Measurements from ENCODE around the gene SPDYC. TPM values are rescaled to one million over a fixed set of nuclear protein-coding genes. Genes with fewer than 3 reads are reported as not detected.

SPDYC gene
- total and polyA plus RNA-seq, 9 of the 15 experiments (the other 6 are each of a cell fraction or from before 2014, with no cell fraction given): 4.4 to 18.8 (median 9.2) TPM

GRCh38 chr11:65170058-65170534 is at the start of gene SPDYC (continued):
- TF ChIP-seq, protein P1, sequence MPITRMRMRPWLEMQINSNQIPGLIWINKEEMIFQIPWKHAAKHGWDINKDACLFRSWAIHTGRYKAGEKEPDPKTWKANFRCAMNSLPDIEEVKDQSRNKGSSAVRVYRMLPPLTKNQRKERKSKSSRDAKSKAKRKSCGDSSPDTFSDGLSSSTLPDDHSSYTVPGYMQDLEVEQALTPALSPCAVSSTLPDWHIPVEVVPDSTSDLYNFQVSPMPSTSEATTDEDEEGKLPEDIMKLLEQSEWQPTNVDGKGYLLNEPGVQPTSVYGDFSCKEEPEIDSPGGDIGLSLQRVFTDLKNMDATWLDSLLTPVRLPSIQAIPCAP (CRISPR knock-in tag; IDR thresholded peaks at IDR 0.05; ENCODE audit: borderline replicate concordance): no peak
- TF ChIP-seq CHCHD3 (CRISPR knock-in tag; IDR thresholded peaks at IDR 0.05): peak; percentile 63; the same call in 1 of the 2 replicates
- TF ChIP-seq, protein P2, sequence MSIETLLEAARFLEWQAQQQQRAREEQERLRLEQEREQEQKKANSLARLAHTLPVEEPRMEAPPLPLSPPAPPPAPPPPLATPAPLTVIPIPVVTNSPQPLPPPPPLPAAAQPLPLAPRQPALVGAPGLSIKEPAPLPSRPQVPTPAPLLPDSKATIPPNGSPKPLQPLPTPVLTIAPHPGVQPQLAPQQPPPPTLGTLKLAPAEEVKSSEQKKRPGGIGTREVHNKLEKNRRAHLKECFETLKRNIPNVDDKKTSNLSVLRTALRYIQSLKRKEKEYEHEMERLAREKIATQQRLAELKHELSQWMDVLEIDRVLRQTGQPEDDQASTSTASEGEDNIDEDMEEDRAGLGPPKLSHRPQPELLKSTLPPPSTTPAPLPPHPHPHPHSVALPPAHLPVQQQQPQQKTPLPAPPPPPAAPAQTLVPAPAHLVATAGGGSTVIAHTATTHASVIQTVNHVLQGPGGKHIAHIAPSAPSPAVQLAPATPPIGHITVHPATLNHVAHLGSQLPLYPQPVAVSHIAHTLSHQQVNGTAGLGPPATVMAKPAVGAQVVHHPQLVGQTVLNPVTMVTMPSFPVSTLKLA (conservative IDR thresholded peaks at IDR 0.05): peak in 1 of 2 experiments; percentile 38; a peak in 3 of 4 replicates
- no peak for TF ChIP-seq E2F3 (CRISPR knock-in tag; IDR thresholded peaks at IDR 0.05)
- TF ChIP-seq NCOA4 (IDR thresholded peaks at IDR 0.05; ENCODE audit: partially characterized antibody): no peak
- peak; percentile 98 for TF ChIP-seq POLR2H (tag; IDR thresholded peaks at IDR 0.05; ENCODE audit: low read depth)
- TF ChIP-seq FOS (IDR thresholded peaks at IDR 0.05; ENCODE audit: extremely low read depth, insufficient read length): peak; percentile 50
- TF ChIP-seq, protein P3, sequence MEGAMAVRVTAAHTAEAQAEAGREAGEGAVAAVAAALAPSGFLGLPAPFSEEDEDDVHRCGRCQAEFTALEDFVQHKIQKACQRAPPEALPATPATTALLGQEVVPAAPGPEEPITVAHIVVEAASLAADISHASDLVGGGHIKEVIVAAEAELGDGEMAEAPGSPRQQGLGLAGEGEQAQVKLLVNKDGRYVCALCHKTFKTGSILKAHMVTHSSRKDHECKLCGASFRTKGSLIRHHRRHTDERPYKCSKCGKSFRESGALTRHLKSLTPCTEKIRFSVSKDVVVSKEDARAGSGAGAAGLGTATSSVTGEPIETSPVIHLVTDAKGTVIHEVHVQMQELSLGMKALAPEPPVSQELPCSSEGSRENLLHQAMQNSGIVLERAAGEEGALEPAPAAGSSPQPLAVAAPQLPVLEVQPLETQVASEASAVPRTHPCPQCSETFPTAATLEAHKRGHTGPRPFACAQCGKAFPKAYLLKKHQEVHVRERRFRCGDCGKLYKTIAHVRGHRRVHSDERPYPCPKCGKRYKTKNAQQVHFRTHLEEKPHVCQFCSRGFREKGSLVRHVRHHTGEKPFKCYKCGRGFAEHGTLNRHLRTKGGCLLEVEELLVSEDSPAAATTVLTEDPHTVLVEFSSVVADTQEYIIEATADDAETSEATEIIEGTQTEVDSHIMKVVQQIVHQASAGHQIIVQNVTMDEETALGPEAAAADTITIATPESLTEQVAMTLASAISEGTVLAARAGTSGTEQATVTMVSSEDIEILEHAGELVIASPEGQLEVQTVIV (CRISPR knock-in tag; IDR thresholded peaks at IDR 0.05; ENCODE audit: borderline replicate concordance): no peak
- TF ChIP-seq KDM1A (IDR thresholded peaks at IDR 0.05): no peak
- no peak for TF ChIP-seq ZNF175 (CRISPR knock-in tag; IDR thresholded peaks at IDR 0.05; ENCODE audit: low read depth)
- TF ChIP-seq, protein P4, sequence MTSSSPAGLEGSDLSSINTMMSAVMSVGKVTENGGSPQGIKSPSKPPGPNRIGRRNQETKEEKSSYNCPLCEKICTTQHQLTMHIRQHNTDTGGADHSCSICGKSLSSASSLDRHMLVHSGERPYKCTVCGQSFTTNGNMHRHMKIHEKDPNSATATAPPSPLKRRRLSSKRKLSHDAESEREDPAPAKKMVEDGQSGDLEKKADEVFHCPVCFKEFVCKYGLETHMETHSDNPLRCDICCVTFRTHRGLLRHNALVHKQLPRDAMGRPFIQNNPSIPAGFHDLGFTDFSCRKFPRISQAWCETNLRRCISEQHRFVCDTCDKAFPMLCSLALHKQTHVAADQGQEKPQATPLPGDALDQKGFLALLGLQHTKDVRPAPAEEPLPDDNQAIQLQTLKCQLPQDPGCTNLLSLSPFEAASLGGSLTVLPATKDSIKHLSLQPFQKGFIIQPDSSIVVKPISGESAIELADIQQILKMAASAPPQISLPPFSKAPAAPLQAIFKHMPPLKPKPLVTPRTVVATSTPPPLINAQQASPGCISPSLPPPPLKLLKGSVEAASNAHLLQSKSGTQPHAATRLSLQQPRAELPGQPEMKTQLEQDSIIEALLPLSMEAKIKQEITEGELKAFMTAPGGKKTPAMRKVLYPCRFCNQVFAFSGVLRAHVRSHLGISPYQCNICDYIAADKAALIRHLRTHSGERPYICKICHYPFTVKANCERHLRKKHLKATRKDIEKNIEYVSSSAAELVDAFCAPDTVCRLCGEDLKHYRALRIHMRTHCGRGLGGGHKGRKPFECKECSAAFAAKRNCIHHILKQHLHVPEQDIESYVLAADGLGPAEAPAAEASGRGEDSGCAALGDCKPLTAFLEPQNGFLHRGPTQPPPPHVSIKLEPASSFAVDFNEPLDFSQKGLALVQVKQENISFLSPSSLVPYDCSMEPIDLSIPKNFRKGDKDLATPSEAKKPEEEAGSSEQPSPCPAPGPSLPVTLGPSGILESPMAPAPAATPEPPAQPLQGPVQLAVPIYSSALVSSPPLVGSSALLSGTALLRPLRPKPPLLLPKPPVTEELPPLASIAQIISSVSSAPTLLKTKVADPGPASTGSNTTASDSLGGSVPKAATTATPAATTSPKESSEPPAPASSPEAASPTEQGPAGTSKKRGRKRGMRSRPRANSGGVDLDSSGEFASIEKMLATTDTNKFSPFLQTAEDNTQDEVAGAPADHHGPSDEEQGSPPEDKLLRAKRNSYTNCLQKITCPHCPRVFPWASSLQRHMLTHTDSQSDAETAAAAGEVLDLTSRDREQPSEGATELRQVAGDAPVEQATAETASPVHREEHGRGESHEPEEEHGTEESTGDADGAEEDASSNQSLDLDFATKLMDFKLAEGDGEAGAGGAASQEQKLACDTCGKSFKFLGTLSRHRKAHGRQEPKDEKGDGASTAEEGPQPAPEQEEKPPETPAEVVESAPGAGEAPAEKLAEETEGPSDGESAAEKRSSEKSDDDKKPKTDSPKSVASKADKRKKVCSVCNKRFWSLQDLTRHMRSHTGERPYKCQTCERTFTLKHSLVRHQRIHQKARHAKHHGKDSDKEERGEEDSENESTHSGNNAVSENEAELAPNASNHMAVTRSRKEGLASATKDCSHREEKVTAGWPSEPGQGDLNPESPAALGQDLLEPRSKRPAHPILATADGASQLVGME (CRISPR knock-in tag; IDR thresholded peaks at IDR 0.05): no peak
- peak; percentile 37; the same call in 1 of the 2 replicates for TF ChIP-seq SIN3B (IDR thresholded peaks at IDR 0.05; ENCODE audit: low read depth)
- peak; percentile 51; the same call in 1 of the 2 replicates for TF ChIP-seq LCOR (CRISPR knock-in tag; IDR thresholded peaks at IDR 0.05)
